AG09309 (cell line): ENCODE measurements around the gene OR52I1.

Experiments
- DNase-seq: peaks from one replicate; pipeline ENCODE4 v3.0.0-alpha.2; 2010; ENCODE audit warnings: low read depth
- H3K4me3 ChIP-seq: 2 replicates; pipeline ENCODE4 v1.5.1; 2011; ENCODE audit warnings: mild to moderate bottlenecking, low read depth, low read length, moderate library complexity; ENCODE audit not compliant: control insufficient read depth
- TF ChIP-seq, protein P1 (sequence below): IDR thresholded peaks from 2 replicates; pipeline ENCODE4 v1.5.1; 2011; ENCODE audit warnings: mild to moderate bottlenecking, low read depth, low read length, inconsistent platforms; ENCODE audit not compliant: insufficient read depth, control insufficient read depth; ENCODE audit errors: missing control alignments

Gene OR52I1, protein sequence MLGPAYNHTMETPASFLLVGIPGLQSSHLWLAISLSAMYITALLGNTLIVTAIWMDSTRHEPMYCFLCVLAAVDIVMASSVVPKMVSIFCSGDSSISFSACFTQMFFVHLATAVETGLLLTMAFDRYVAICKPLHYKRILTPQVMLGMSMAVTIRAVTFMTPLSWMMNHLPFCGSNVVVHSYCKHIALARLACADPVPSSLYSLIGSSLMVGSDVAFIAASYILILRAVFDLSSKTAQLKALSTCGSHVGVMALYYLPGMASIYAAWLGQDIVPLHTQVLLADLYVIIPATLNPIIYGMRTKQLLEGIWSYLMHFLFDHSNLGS

DNA sequence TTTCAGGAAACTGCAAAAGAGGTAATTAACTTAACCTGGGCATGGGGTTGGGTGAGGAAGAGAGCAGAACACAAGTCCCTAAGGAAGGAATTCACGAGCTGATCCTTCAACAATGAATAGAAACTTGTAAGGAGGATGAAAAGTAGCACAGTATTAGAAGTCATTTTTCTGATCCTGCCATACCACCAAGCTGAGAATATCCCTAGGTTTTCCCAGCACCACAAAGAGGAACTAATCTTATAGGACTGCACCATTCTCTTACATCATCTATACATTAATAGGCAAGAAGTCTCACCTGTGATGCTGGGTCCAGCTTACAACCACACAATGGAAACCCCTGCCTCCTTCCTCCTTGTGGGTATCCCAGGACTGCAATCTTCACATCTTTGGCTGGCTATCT, at the start of gene OR52I1:
Gene OR52I1, plus strand, starts transcription at position 301 of the 400 bp plus-strand sequence. Its CDS starts 0 bp downstream, at position 301.
- no peak within 1 kb of the TSS for H3K4me3 ChIP-seq
- TF ChIP-seq, protein P1, sequence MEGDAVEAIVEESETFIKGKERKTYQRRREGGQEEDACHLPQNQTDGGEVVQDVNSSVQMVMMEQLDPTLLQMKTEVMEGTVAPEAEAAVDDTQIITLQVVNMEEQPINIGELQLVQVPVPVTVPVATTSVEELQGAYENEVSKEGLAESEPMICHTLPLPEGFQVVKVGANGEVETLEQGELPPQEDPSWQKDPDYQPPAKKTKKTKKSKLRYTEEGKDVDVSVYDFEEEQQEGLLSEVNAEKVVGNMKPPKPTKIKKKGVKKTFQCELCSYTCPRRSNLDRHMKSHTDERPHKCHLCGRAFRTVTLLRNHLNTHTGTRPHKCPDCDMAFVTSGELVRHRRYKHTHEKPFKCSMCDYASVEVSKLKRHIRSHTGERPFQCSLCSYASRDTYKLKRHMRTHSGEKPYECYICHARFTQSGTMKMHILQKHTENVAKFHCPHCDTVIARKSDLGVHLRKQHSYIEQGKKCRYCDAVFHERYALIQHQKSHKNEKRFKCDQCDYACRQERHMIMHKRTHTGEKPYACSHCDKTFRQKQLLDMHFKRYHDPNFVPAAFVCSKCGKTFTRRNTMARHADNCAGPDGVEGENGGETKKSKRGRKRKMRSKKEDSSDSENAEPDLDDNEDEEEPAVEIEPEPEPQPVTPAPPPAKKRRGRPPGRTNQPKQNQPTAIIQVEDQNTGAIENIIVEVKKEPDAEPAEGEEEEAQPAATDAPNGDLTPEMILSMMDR, result no peak
- no peak for DNase-seq

DNA sequence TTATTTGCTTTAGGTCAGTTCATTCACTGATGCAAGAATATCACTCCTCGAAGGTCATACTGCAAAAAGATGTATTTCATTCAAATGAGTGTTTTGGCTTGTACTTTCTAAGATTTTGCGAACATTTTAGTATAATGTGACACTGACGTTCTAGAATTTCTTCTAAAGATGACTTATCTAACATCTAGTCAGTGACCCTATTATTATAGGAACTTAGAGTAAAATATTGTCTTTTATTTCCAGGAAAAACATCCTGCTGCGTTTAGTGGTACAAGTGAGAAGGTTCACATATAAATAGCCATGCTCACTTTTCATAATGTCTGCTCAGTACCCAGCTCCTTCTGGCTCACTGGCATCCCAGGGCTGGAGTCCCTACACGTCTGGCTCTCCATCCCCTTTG, 48.9 kb upstream of the OR52I1 start, which contains the start of gene OR52M1:
Gene OR52M1, plus strand, starts transcription at position 301 of the 400 bp plus-strand sequence. Its CDS starts 0 bp downstream, at position 301.
- DNase-seq, result no peak
- TF ChIP-seq, protein P1, result no peak
- H3K4me3 ChIP-seq, result no peak within 1 kb of the TSS

DNA sequence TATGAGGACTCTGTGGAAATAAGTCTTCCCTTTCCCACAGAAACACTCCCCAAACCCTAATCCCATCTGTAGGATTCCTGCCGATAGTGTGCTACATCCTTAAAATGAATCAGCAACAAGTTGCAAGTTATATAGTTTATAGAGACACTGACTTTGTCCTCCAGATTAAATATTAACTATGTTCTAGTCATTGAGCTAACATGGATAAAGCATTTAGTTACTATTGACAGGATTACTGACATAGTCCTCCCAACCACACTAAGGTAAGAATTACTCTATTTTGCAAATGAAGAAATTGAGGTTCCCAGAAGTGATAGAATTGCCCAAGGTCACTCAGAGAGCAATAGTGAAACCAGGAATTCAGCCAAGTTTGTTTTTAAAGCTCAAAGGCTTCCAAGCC, 47.0 kb upstream of the OR52I1 start:
- no peak overlapping the region for H3K4me3 ChIP-seq
- no peak for DNase-seq
- TF ChIP-seq, protein P1, result no peak

- no peak overlapping the region for H3K4me3 ChIP-seq
- TF ChIP-seq, protein P1, result no peak
- no peak for DNase-seq
Measured at GRCh38 chr11:4547416-4547815, 46.4 kb upstream of the OR52I1 start.

DNA sequence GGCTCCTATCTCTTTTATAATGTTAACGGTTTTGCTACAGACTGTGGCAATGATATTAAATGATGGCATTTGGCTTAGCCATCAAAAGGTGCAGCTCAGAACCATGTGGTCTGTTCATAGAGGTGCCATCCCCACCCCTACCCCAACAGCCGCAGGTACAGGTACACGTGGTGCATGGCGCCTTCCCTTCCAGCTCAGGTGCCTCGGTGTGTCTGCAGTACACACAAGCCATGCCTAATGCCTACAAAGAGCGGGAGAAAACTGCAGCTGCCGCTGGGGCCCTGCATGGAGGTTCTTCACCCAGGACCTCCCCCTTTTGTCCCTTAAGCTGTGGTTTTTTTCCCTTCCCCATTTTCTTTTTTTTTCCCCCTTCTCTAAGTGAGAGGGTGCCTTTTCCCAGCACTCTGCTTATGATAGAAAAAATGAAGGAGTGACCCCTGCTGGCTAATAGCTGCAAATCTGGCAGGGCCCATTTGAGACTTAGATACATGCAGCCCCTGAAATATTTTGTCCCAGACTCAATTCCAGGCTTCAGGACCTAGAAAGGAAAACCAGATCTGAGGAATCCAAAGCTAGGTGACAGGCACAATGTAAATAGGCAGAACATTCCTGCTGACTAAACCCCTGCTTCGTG, 42.4 kb upstream of the OR52I1 start:
- TF ChIP-seq, protein P1, result peak; percentile 22
- no peak for DNase-seq
- H3K4me3 ChIP-seq, result no peak overlapping the region

DNA sequence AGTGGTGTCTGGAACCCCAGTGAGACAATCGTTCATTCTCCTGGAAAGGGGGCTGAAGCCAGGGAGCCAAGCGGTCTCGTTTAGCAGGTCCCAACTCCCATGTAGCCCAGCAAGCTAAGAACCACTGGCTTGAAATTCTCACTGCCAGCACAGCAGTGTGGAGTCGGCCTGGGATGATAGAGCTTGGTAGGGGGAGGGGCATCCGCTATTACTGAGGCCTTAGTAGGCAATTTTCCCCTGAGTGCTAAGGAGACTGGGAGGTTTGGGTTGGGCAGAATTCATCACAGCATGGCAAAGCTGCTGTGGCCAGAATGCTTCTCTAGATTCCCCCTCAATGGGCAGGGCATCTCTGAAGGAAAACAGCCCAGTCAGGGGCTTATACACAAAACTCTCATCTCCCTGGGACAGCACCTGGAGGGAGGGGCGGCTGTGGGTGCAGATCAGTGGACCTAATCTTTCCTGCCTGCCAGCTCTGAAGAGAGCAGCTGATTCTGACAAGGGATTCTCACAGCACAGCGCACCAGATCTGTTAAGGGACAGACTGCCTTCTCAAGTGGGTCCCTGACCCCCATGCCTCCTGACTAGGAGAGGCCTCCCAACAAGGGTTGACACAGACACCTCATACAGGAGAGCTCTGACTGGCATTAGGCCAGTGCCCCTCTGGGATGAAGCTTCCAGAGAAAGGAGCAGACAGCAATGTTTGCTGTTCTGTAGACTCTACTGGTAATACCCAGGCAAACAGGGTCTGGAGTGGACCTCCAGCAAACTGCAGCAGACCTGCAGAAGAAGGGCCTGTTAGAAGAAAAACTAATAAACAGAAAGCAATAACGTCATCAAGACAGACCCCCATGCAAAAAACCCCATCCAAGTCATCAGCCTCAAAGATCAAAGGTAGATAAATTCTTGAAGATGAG, 34.1 kb upstream of the OR52I1 start:
- no peak overlapping the region for H3K4me3 ChIP-seq
- DNase-seq, result no peak
- TF ChIP-seq, protein P1, result no peak
